Stimulated activated CD4-positive, alpha-beta T cell treated with anti-CD3 and anti-CD28 coated beads, TNF-alpha, amount 100 ng/mL, for 1 hour (primary cell): ENCODE results near the gene BDH1.

Experiments
- DNase-seq, 3 donors: peaks; one replicate each; pipeline ENCODE4 v3.0.0-alpha.2; 2020; ENCODE audit warnings: low read depth in 3 of 3, low spot score in 1 of 3

Gene BDH1

DNA sequence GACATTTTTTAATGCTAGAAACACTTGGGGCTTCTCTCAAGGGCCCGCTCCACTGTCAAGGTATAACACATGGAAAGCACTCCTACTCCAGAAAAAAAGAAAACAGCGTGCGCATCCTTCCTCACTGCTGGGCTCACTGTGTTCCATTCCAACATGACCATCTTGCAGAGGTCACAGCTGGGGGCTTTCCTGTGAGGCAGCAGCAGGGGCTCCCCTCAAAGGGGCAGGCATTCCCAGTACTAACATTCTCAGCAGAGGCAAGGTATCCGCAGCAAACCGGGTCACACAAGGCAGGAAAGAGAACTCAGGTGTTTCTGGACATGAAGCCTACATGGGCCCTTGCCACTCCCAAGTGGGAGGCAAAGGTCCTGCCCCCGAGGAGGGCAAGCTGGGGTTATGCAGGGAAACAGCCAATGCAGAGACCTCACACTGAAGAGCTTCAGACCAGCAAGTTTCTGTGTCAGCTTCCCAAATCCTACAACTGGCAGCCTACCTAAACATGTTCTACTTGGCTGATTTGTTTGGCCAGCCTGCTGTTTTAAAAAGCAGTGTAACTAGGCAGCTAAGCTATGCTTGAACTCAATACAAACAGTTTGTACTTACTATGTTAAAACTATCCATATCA lies 6.4 kb downstream of the BDH1 start:
- DNase-seq = no peak

DNA sequence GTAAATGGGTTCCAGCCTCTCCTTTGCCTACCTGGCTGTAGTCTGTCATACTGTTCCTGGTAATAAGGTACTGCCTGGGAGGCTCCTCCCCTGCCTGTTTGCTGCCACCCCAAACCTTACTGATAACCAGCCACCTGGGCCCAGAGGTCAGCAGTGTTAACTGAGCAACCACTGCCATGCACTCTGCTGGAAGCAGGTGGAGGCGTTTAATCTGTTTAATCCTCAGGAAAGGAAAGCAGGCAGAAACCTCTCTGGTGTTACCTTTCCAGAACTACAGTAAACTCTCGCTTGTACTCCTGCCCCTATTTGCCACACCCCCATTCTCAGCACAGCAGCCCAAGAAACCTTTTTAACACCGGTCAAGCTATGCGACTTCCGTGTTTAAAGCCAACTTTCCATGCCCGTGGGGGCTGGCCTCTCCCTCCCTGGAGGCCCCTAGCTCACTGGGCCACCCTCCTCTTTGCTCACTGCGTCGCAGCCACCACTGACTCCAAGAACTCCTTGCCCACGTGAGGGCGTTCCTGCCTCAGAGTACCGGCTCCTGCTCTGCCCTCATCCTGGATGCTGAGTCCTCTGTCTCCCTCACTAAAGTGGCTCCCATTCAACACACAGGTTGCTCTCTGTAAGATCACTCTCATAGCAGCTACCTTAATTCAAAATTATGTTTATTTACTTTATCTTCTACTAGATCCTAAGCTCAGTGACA lies 8.3 kb downstream of the BDH1 start:
- no peak for DNase-seq

DNA sequence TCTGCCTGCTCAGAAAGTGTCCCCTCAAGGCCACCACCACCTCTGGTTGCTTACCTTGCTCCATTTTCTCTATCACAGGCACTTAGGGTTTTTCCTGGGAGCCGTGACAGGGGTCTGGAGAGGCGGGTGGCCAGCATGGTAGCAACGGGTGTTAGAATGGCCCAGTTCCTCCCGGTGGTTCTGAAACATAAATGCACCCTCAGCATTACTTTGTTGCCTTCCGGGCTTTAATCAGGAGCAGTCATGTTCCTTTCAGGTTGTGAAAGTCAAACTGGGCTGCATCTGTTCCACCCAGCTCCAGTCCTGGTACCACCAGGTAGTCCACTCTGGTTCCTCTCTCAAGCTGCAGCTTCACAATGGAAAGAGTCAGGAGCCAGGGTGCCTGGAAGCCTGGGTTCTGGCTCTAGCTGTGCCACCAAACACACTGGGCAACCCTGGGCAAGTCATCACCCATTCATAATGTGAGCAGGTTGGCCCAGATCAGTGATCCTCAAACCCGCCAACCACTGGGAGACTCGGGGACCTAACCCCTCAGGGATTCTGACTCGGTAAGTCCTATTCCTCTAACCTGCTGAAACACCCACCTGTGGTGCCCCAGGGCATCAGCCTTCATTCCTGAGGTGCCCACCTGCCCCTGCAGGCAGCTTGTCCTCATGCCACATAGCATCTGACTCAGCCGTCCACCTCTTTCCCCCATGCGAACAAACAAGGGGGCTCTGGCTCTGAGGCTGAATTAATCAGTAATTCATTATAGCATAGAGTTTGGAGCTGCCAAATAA lies 9.3 kb downstream of the BDH1 start:
- DNase-seq = no peak

DNA sequence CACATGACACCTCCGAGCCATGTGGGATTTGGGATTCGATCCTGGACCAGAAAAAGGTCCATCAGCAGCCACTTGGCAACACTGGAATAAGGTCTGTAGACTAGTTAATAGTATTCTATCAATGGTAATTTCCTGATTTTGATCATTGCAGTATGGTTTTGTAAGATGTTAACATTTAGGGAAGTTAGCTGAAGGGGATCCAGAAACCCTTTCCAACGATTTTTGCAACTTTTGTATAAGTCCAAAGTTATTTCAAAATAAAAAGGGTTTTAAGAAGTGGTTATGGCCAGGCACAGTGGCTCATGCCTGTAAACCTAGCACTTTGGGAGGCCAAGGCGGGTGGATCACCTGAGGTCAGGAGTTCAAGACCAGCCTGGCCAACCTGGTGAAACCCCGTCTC lies 10.2 kb downstream of the BDH1 start:
- no peak for DNase-seq

DNA sequence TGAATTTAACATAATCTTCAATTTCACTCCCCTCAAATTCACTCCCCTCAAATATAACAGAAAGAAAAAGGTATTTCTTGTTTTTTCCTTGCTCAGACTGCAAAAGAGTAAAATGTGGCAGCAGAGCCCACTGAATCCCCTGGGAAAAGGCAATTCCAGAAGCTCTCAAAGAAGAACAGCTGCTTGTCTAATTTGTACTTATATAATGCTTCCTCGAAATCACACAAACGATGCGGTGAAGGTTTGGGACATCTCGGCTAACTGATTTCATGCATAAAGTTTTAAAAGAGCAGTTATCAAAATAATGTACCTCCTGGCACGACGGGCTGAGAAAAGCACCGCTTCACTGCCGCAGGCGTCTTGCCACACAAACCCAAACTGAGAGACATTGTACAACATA lies 10.7 kb downstream of the BDH1 start:
- no peak for DNase-seq

DNA sequence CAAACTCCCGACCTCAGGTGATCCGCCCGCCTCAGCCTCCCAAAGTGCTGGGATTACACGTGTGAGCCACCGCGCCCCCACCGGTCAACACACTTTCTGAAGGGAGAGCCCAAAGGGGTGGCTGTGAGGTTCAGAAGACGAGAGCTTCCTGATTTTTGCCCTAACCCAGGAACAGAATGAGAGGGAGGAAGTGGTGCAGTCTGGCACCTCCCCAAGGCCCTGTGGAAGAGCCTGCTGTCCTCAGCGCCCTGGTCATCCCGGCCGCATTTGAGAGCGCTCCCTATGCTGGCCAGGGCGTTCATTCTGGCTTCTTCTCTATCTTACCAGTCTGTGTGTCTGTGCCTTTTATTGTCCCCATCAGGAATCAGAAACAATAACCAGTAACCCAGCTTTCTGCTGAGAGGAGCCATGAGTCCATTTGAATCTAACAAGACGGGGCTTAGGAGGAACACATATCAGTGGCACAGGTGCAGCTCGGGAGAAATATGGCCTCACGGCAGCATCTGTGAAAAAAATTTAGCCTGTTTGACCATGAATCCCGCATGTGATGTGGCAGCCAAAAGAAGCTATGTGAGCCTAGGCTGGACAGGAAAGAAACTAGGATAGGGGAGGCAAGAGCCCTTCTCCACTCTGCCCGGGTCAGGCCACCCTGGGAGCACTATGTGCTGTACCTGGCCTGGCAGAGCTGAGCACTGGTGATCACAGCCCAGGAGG lies 12.9 kb downstream of the BDH1 start:
- DNase-seq = no peak

DNA sequence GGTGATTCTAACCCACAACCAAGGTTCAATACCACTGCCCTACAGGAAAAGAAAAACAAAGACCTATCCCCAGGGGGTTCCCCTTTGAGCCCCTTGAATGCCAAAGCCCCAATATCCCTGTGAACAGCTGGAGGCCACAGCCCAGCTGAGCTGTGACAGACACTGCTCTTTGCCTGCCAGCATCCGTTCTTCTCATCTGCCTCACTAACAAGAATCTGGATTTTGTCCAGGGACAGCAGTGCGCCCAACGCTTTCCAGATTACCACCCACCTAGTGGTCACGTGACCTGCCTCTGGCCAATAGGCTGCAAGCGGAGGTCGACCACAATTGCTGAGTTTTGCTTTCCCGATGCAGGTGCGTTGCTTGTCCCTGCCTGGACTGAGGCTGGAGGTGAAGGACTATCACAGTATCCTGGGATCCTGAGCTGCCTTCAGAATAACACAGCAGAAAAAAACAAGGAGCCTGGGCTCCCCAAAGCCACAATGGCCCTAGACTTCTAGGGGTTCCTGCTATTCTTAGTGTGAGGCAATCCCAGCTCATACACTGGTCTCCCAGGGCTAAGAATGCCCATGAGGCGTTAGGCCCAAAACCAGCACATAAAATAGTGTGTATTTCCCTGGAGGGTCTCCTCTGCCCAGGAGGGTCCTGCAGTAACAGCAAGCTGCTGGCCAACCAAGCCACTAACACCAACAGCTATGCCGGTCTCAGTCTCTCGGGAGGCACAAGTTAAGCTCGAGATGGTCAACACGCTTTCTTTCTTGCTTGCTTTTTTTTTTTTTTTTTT lies 13.8 kb downstream of the BDH1 start:
- DNase-seq = no peak

DNA sequence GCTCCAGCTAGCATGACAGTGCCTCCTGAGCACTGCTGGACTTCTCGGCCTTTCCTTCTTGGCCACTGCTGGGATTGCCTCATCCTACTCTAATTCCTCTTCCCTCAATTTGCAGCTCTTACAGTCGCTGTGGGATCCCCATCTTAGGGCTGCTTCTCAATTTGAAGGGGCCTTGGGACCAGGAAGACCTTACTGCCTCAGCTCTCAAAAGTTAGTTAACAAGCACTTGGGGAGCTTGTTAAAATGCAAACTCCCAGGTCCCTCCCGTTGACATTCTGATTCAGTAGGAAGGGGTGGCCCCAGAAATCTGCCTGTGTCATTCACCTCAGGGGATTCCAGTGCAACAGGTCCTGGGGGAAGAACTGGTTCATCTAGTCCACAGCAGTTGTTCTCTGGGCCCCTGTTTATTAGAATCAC lies 14.8 kb downstream of the BDH1 start:
- DNase-seq = no peak

DNA sequence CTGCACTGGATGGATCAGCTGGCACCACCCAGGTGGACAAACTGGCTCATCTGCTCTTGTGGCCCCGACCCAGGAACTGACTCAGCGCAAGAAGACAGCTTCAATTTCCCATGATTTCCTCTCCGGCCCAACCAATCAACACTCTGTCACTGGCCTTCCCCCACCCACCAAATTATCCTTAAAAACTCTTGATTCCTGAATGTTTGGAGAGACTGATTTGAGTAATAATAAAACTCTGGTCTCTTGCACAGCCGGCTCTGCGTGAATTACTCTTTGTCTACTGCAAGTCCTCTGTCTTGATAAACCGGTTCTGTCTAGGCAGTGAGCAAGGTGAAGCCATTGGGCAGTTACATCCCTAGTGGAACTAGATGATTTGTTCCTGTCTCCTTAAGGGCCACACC lies 16.1 kb downstream of the BDH1 start:
- no peak for DNase-seq

DNA sequence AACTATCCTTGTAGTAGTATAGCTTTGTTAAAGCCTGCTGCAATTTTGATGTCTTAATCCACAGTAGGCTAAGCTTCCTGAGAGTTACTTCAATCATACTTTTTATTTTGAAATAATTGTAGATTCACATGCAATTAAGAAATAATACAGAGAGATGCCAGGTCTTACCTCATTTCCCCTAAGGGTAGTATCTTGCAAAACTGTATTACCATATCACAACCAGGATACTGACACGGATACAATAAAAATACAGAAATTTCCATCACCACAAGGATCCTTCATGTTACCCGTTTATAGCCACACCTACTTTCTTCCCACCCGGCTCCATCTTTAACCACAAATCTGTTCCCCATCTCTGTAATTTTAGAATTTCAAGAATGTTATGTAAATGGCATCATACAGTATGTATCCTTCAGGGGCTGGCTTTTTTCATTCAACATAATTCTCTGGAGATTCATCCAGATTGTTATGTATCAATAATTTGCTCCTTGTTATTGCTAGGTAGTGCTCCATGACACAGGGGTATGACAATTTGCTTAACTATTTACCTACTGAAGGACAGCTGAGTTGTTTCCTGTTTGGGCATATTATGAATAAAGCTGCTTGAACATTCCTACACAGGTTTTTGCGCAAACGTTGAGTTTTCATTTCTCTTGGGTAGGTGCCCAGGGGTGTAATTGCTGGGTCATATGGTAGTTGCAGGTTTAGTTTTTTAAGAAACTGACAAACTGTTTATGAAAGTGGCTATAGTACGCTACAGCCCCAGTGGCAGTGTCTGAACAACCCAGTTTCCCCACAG lies 21.6 kb downstream of the BDH1 start:
- no peak for DNase-seq

DNA sequence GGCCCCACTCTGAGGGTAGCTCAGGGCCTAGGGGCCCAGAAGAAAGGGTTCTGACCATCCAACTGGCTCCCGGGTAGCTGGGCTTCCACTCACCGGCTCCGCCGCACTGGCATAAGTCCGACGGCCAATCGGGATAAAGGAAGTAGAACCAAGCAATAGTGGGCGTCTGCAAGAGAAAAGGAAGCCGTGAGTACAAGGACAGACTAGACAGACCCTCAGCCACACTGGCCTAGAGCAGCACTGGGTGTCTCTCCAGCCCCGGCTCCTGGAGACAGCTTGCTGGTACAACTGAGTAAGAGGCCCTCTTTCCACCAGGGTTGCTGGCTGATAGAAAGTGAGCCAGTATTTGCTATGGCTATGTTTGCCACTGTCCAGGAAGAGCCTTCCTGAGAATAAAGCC lies 22.4 kb downstream of the BDH1 start:
- no peak for DNase-seq

DNA sequence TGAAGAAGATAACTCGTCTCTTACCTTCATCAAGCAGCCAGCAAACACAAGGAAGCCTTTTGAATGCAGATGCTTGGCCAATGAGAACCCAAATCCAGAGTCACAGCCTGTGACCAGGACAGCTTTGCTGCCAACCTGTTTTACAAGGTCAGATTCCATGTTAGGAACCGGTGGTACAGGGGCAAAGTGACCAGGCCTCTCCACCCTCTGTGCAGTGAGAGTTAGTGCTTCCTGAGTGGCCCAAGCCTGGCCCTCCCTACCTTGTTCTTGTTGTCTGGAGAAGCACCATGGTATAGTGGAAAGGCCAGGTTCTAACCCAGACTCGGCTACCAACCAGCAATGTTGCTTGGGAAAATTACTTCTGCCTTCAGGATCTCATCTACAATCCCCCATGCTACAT lies 23.4 kb downstream of the BDH1 start:
- DNase-seq = no peak

DNA sequence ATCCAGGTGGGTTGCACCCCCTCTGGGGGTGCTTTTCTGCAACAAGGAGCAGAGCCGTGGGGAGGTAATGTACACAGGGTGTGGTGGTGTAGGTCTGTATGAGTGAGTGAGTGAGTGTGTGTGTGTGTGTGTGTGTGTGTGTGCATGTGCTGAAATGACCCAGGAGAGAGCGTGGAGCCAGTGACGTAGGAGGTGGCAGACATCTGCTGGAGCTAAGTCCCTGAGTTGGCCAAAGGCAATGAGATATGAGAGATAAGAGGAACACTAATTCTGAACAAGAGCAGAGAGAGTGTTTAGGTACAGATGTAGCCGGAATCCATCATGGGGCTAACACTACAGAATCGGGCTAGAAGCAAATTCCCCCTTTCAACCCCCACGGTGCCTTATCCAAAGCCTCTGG lies 27.6 kb downstream of the BDH1 start:
- no peak for DNase-seq

DNA sequence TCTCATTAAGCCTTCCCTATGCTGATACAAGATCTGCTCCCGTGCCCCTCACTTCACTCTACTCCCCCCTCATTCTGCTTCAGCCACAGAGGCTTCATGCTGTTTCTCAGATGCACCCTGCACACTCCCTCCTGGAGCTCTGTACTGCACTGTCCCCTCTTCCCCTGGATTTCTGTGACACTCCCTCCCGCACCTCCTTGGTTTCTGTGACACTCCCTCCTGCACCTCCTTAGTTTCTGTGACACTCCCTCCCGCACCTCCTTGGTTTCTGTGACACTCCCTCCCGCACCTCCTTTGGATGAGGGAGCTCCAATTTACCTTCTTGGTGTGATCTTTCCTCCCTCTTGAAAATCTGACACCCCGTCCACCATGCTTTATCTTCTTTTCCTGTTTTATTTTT lies 28.2 kb downstream of the BDH1 start:
- no peak for DNase-seq

DNA sequence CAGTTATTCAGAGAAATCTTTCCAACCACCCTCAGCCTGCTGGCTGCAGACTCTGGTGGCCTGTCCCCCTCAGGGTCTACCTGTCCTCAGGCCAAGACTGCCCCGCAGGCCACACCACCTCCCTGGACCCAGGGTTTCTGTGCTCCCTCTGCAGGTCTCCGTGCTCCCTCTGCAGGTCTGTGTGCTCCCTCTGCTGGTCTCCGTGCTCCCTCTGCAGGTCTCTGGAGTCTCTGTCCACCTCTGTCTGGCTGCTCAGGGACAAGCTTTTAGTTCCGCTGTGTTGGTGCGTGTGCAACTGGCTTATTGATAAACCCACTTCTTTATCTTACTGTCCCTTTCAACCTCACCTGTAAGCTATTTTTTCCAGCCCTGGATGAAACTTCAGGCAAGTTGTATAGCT lies 30.1 kb downstream of the BDH1 start:
- no peak for DNase-seq

DNA sequence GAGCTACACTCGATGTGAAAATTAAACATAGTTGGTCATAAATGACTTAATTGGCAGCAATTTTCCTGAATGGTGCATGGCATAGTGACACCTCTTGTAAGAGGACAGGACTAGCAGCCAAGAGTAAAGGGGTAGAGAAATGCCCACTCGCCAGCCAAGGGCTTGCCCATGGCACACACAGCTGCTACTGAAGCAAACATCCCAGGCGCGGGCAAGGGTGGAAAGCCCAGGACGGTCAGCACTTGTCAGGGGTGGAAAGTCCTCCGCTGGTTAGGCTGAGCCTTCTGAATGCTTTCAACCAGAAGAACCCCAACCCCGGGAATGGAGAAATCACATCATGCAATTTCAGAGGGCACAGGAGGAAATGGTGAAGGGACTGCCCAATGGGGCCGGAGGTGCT lies 31.6 kb downstream of the BDH1 start:
- no peak for DNase-seq

DNA sequence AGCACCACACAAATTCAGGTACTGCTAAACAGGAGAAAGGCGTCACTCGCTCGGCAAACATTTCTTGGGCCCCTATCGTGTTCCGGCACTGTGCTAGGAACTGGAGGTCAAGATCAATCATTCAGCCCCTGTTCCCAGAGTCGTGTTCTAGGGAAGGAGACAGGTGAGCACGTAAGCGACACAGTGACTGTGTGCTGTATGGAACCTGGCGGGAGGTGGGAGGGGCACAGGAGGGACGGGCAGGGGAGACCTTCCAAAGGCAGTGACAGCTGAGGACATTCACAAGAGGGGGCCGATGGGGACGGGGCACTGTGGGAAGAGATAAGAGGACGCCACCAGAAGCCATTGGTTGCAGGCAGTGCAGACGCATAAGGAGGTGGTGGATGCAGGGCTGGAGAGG lies 32.2 kb downstream of the BDH1 start:
- no peak for DNase-seq

DNA sequence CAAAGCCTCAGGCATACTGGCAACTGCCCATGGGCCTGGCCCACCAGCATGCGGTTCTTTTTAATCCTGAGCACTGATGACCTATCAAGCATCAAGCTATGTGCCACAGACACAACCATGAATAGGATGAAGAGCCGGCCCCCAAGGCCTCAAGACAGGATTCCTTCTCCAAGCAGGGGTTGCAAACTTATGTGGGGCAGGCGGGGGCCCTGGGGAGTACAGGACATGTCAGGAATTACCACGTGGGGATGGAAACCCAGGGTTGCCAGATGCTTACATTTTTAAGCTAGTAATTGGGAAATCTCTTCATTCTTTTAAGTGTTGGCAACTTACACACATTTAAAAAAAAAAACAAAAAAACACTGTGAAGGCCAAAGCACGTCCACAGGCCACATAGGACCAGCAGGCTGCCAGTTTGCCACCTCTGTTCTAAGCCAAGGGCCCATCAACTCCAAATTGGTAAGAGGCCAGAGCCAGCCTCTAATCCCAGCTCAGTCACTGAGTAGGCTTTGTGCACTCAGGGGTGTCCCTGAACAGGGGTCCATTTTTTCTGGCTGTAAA lies 32.8 kb downstream of the BDH1 start:
- no peak for DNase-seq

DNA sequence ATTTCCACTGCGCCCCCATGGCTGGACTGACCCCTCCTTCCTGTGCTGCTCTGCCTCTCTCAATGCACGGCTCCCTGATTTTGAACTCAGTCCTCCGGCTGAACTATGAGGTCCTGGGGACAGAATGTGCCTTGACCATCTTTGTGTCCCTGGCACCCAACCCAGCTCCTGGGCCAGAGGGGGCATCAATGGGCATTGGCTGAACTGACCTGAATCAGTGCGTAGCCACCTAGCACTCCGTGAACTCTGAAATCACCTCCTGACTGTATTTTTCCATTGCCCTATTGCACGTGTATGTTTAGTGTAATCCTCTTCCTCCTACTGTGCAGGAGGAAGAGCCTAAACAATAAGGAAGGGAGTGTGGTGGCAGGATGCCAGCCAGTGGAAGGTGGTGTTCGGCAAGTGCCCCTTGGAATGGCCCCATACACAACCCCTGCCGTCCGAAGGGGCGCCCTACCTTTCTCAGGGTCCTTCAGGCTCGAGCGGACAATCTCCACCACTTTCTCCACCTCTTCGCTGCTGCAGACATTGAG lies 33.5 kb downstream of the BDH1 start:
- DNase-seq = no peak
